SH-SY5Y (cell line): Measurements from ENCODE around the gene CEP192.

Experiments
- GATA2 ChIP-seq: IDR thresholded peaks from 2 replicates; pipeline ENCODE4 v1.6.1; 2011; ENCODE audit warnings: mild to moderate bottlenecking, low read depth, low read length
- GATA3 ChIP-seq: IDR thresholded peaks from 2 replicates; pipeline ENCODE4 v1.6.1; 2011; ENCODE audit warnings: low read depth, mild to moderate bottlenecking, low read length, moderate library complexity

- TF ChIP-seq GATA3: no peak
- TF ChIP-seq GATA2: no peak
These were observed 1.1 kb upstream of the CEP192 start for GRCh38 chr18:12990123-12990475.
